Retinal pigment epithelial cell (primary cell): Measurements from ENCODE around the gene SMIM10L2A.

Experiments used
- DNase-seq: peaks from one replicate; pipeline ENCODE4 v3.0.0-alpha.2; 2010; ENCODE audit warnings: low read depth
- H3K4me3 ChIP-seq: 2 replicates; pipeline ENCODE4 v1.5.1; 2011; ENCODE audit warnings: mild to moderate bottlenecking, low read length, control low read depth, moderate library complexity
- CTCF ChIP-seq: conservative IDR thresholded peaks from 2 replicates; pipeline ENCODE4 v1.5.1; 2011; ENCODE audit warnings: low read depth, low read length, control low read depth, inconsistent platforms

Gene SMIM10L2A

GRCh38 chrX:135432453-135432852, 10.7 kb downstream of the SMIM10L2A start:
- TF ChIP-seq CTCF: no peak
- DNase-seq: no peak
- no peak overlapping the region for H3K4me3 ChIP-seq

DNA sequence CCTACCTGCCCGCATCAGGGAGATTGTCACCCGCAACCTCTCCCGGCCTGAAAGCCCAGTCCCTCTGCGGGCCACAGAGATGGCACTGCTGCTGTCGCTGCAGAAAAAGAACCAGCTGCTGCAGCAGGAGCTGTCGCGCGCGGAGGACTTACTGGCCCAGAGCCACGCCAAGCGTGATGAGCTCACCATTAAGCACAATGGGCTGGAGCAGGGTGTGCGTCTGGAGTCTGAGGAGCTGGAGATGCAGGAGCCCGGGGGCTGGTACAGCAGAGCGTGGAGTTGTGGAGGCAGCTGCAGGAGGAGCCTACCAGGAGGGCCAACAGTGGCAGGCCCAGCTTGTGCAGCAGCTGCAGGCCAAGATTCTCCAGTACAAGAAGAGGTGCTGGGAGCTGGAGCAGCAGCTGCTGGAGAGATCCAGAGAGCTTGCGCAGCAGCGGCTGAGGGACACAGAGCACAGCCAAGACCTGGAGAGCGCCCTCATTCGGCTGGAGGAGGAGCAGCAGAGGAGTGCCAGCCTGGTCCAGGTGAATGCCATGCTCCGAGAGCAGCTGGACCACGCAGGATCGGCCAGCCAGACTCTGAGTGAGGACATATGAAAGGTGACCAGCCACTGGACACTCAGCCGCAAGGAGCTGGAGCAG, 11.3 kb downstream of the SMIM10L2A start:
- no peak overlapping the region for H3K4me3 ChIP-seq
- DNase-seq: no peak
- no peak for TF ChIP-seq CTCF

DNA sequence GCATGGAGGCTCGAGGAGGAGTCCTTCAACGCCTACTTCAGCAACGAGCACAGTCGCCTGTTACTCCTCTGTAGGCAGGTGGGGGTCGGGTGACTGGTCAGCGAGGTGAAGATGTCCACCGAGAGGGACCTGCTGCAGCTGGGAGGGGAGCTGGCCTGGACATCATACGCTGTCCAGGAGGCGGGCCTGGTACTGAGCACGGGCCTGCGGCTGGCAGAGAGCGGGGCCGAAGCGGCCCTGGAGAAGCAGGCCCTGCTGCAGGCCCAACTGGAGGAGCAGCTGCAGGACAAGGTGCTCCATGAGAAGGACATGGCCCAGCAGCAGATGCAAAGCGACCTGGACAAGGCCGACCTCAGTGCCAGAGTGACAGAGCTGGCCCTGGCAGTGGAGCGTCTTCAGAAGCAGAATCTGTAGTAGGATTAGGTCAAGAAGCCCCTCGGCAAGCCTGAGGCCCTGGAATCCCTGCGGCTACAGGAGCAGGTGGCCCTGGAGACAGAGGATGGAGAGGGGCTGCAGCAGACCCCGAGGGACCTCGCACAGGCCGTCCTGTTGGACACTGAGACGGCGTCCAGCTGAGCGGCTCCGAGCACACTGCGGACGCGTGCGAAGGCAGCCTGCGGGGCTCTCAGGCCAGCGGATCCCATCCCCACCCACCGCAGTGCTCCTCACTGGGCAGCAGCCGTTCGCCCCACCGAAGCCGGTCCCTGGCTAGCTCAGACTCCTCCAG, 11.9 kb downstream of the SMIM10L2A start:
- H3K4me3 ChIP-seq: no peak overlapping the region
- TF ChIP-seq CTCF: no peak
- no peak for DNase-seq

- TF ChIP-seq CTCF: no peak
- no peak for DNase-seq
- no peak overlapping the region for H3K4me3 ChIP-seq
Measured at GRCh38 chrX:135434258-135435138, 12.8 kb downstream of the SMIM10L2A start.

DNA sequence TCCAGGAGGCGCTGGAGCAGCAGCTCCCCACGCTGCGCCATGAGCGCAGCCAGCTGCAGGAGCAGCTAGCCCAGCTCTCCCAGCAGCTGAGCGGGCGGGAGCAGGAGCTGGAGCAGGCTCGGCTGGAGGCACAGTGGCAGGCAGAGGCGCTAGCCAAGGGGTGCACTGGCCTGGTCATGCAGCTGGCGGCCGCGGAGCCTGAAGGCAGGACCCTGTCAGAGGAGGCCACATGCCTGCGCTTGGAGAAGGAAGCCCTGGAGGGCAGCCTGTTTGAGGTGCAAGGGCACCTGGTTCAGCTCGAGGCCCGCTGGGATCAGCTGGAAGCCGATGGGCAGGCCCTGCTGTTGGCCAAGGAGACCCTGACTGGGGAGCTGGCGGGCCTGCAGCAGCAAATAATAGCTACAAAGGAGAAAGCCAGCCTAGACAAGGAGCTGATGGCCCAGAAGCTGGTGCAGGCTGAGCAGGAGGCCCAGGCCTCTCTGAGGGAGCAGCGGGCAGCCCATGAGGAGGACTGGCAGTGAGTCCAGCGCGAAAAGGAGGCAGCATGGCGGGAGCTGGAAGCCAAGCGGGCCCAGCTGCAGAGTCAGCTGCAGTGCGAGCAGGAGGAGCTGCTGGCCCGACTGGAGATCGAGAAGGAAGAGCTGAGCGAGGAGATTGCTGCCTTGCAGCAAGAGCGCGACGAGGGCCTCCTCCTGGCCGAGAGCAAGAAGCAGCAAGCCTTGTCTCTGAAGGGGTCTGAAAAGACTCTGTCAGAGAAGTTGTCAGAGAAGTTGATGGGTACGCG, 13.6 kb downstream of the SMIM10L2A start:
- no peak for TF ChIP-seq CTCF
- DNase-seq: no peak
- no peak overlapping the region for H3K4me3 ChIP-seq

DNA sequence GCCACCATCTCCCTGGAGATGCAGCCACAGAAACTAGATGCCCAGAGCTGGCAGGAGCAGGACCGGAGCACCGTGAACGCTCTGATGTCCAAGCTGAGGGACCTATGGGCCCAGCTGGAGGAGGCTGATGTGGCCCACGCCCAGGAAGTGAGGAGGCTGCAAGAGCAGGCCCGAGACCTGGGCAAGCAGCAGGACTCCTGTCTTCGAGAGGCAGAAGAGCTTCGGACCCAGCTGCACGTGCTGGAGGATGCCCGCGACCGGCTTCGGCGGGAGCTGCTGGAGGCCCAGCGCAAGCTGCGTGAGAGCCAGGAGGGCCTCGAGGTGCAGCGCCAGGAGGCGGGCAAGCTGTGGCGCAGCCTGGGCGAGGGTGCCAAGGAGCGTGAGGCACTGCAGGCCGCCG, 14.2 kb downstream of the SMIM10L2A start:
- no peak overlapping the region for H3K4me3 ChIP-seq
- TF ChIP-seq CTCF: no peak
- DNase-seq: no peak
